ENCODE measurements around the gene SRGN.

DNA sequence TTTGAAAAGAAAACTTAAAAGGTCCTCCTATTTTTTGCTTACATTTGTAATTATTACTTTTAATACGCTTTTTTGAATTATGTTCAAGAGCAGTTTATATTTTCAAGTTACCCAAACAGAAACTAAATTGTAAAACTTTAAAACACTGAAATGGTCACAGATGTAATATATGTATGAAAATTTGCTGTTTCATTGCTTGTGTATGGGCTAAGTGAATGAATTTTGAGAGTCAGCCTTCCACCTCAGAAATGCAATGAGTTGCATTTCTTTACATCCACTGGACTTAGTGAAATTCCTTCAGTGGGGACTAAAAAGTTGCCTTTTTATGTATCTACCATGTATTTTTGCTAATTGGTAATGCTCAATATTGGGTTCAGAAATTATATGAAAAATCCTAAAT lies 37.7 kb downstream of the SRGN start:
- TF ChIP-seq JUND (IDR thresholded peaks at IDR 0.05; ENCODE audit: low read length) (no peak), EZH2 (IDR thresholded peaks at IDR 0.05; ENCODE audit: low read depth, low read length, severe bottlenecking) (no peak), POLR2AphosphoS5 (IDR thresholded peaks at IDR 0.05; ENCODE audit: low read depth, low read length) (no peak), POLR2A (IDR thresholded peaks at IDR 0.05; ENCODE audit: control extremely low read depth in 1 of 2, low read depth in 2 of 2, low read length in 2 of 2) (no peak), JUN (IDR thresholded peaks at IDR 0.05; ENCODE audit: low read depth, low read length) (no peak), CBX5 (IDR thresholded peaks at IDR 0.05; ENCODE audit: low read depth, low read length) (no peak), NANOG (IDR thresholded peaks at IDR 0.05; ENCODE audit: insufficient read depth, low read depth, low read length, poor library complexity, severe bottlenecking) (no peak), SP2 (IDR thresholded peaks at IDR 0.05; ENCODE audit: low read length) (no peak), YY1 (IDR thresholded peaks at IDR 0.05; ENCODE audit: low read depth, low read length) (no peak), HDAC2 (IDR thresholded peaks at IDR 0.05; ENCODE audit: borderline replicate concordance in 1 of 2, low read depth in 2 of 2, low read length in 2 of 2) (no peak), ZNF274 (IDR thresholded peaks at IDR 0.05; ENCODE audit: borderline replicate concordance, extremely low read depth, low read length) (no peak)
- TF ChIP-seq, protein P1, sequence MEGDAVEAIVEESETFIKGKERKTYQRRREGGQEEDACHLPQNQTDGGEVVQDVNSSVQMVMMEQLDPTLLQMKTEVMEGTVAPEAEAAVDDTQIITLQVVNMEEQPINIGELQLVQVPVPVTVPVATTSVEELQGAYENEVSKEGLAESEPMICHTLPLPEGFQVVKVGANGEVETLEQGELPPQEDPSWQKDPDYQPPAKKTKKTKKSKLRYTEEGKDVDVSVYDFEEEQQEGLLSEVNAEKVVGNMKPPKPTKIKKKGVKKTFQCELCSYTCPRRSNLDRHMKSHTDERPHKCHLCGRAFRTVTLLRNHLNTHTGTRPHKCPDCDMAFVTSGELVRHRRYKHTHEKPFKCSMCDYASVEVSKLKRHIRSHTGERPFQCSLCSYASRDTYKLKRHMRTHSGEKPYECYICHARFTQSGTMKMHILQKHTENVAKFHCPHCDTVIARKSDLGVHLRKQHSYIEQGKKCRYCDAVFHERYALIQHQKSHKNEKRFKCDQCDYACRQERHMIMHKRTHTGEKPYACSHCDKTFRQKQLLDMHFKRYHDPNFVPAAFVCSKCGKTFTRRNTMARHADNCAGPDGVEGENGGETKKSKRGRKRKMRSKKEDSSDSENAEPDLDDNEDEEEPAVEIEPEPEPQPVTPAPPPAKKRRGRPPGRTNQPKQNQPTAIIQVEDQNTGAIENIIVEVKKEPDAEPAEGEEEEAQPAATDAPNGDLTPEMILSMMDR (IDR thresholded peaks at IDR 0.05; ENCODE audit: control extremely low read depth in 1 of 3, insufficient read depth in 1 of 3, low read depth in 1 of 3, low read length in 3 of 3): no peak
